Raji (cell line): ENCODE results near the gene UBE2H.

Source experiments
- POLR2A ChIP-seq: IDR thresholded peaks from 2 replicates; pipeline ENCODE4 v1.6.1; 2011; ENCODE audit warnings: low read depth, low read length, control low read depth; ENCODE audit not compliant: insufficient read depth

UBE2H gene

GRCh38 chr7:129782818-129783583, 169.8 kb downstream of the UBE2H start:
- no peak for TF ChIP-seq POLR2A

DNA sequence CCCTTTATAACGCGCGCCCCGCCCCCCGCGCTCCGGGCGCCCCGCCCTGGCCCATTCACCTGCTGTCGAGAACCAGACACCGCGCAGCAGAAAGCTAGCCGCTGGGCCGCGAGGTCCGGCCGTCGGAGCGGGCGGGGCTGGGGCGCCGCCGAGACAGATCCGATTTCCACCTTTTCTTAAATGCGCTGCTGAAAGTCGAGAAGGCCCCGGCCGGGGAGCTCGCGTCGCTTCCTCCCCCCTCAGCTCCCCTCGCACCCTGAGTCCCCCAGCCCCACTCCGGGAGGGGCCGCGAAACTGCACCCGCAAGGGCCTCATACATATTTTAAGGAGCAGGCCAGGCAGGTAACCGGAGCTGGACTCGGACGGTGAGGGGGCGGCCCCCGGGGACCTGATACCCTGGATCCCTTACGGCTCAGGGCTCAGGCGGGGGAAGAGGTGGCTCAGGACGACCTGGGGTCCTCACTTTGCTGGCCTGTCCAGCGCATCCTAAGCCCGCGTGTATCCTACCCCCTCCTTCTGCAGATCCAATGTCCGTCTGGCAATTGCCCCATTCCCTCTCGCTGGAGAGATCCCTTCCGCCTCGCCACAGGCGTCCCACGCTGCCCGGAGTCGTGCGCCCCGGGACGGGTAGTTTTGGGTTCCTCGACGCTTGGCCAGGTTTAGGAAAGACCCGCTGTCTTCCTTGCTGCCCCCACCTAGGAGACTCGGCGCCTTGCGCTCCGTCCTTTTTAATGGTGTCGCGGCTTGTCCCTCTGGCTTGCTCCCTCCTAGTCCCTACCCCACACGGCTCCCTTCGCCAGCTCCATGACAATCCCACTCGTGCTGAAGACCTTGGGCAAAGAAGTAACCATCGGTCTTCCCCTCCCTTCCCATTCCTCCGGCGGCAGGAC, 170.6 kb downstream of the UBE2H start:
- TF ChIP-seq POLR2A: no peak

DNA sequence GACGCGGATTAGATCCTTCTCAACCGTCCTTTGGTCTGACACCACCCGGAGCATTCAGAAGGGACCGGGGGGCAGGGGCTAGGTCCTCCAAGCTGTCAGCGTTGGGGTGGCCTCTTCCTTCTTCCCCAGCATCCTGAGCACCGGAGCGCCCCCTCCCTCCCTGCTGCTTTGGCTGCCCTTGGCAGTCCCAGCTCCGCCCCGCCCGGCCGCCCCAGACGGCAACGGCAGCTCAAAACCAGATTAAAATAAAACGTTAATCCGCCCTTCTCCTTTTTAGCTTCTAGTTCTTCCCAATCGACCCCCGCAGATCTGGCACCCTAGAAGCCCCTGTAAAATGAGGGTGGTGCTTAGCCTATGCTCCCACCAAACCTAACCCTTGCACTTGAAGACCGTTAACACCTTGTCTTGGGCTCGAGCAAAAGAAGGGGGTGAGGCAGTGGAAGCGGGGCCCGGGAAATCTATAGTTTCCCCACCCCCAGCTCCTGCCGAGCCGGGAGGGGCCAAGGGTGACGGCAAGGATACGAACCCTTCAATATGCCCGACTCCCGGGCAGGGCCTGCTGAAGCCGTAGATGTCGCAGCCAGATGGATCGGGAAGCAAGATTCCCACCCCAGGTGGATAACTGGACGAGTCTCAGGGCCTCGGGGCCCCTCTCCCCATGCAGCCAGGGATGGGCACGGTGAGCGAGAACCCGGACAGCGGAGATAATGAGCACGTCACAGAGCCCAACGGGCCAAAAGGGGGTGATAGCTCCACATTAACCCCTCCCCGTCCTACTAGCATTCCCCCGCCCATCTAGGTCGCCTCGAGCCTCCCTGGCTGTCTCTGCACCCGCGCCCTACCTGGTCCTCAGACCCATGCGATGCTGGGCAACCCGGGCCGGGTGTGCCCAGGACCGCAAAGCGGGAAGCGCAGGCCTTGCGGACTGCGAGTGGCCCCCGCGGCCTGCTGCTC, 171.5 kb downstream of the UBE2H start:
- TF ChIP-seq POLR2A: no peak
